ENCODE measurements around the gene PSME2.

The PSME2 gene

DNA sequence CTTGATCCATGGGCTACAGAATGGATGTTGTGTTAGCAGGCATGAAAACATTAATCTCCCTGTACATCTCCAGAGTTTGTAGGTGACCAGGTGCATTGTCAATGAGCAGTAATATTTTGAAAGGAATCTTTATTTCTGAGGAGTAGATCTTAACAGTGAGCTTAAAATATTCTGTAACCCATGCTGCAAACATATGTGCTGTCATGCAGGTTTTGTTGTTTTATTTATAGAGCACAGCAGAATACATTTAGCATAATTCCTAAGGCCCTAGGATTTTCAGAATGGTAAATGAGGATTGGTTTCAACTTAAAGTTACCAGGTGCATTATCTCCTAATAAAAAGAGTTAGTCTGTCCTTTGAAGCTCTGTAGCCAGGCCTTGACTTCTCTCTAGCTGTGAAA is 19.5 kb downstream of the PSME2 start:
- DNase-seq (ENCODE audit: low read depth), result no peak
- no peak overlapping the region for H3K4me3 ChIP-seq (ENCODE audit: low read depth, low read length)
- no peak for TF ChIP-seq POLR2A (IDR thresholded peaks at IDR 0.05; ENCODE audit: extremely low read depth, insufficient read length)
- TF ChIP-seq, protein P1, sequence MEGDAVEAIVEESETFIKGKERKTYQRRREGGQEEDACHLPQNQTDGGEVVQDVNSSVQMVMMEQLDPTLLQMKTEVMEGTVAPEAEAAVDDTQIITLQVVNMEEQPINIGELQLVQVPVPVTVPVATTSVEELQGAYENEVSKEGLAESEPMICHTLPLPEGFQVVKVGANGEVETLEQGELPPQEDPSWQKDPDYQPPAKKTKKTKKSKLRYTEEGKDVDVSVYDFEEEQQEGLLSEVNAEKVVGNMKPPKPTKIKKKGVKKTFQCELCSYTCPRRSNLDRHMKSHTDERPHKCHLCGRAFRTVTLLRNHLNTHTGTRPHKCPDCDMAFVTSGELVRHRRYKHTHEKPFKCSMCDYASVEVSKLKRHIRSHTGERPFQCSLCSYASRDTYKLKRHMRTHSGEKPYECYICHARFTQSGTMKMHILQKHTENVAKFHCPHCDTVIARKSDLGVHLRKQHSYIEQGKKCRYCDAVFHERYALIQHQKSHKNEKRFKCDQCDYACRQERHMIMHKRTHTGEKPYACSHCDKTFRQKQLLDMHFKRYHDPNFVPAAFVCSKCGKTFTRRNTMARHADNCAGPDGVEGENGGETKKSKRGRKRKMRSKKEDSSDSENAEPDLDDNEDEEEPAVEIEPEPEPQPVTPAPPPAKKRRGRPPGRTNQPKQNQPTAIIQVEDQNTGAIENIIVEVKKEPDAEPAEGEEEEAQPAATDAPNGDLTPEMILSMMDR (IDR thresholded peaks at IDR 0.05; ENCODE audit: low read depth, low read length), result no peak
- TF ChIP-seq MYC (IDR thresholded peaks at IDR 0.05; ENCODE audit: low read depth, low read length), result no peak
- TF ChIP-seq, protein P2, sequence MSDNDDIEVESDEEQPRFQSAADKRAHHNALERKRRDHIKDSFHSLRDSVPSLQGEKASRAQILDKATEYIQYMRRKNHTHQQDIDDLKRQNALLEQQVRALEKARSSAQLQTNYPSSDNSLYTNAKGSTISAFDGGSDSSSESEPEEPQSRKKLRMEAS (IDR thresholded peaks at IDR 0.05; ENCODE audit: low read depth, low read length), result no peak

DNA sequence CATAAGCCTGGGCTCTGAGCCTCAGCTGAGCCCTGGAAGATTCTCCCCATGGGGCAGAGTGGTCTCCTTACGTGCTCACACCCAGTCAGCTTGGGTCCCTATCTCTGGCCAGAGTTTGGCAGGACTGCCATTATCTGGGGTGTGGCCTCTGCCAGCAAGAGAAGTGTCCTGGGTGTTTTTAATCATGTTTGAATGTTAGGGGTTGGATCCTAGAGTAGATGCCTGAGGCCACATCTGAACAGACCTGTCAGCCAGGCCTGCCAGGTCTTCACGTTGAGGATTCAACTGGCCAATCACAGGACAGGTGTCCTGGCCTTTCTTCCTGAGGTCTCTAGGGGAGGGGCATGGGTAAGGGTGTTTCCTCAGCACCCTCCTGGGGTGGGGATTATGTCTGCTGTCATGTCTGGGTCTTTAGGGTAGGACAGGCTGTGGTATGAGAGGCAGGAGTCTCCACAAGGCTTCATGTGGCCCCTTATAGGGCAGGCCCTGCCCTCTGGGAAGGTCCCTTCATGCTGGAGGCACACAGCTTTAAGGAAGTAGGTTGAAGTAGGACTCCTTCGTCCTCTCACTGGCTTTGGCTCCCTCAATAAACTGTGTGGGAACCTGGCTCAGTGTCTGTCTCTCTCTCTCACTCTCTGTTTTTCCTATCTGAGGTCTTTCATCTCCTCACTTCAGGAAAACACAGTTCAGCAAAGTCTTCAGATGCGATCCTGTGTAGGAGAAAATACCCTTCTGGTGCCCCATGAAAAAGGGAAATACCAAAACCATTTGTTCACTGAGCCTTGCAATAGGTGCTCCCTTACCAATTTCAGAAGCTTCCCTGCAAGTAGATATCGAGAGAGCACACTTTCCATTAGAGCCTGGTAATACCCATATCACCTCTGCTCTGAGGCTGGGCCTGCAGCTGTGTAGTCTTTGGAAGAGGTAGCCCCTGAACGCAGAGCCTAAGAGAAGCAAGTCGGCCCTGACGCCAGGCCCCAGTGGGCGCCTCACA is 22.7 kb downstream of the PSME2 start:
- no peak overlapping the region for H3K4me3 ChIP-seq (ENCODE audit: low read depth, low read length)
- DNase-seq (ENCODE audit: low read depth), result no peak
- TF ChIP-seq, protein P1 (IDR thresholded peaks at IDR 0.05; ENCODE audit: low read depth, low read length), result no peak
- TF ChIP-seq MYC (IDR thresholded peaks at IDR 0.05; ENCODE audit: low read depth, low read length), result no peak
- TF ChIP-seq, protein P2 (IDR thresholded peaks at IDR 0.05; ENCODE audit: low read depth, low read length), result no peak
- no peak for TF ChIP-seq POLR2A (IDR thresholded peaks at IDR 0.05; ENCODE audit: extremely low read depth, insufficient read length)

DNA sequence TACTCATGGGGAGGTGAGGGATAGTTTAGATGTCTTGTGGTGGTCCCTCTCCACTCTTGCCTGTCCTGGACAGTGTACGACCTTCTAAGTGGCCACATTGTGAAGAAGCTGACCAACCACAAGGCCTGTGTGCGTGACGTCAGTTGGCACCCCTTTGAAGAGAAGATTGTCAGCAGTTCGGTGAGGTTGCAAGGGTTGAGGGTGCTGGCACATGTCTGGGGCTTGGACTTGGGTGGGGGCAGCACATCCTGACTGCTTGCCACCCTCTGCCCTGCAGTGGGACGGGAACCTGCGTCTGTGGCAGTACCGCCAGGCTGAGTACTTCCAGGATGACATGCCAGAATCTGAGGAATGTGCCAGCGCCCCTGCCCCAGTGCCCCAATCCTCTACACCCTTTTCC is 23.5 kb downstream of the PSME2 start:
- DNase-seq (ENCODE audit: low read depth), result no peak
- H3K4me3 ChIP-seq (ENCODE audit: low read depth, low read length), result no peak overlapping the region
- TF ChIP-seq, protein P1 (IDR thresholded peaks at IDR 0.05; ENCODE audit: low read depth, low read length), result no peak
- TF ChIP-seq, protein P2 (IDR thresholded peaks at IDR 0.05; ENCODE audit: low read depth, low read length), result no peak
- no peak for TF ChIP-seq POLR2A (IDR thresholded peaks at IDR 0.05; ENCODE audit: extremely low read depth, insufficient read length)
- no peak for TF ChIP-seq MYC (IDR thresholded peaks at IDR 0.05; ENCODE audit: low read depth, low read length)

DNA sequence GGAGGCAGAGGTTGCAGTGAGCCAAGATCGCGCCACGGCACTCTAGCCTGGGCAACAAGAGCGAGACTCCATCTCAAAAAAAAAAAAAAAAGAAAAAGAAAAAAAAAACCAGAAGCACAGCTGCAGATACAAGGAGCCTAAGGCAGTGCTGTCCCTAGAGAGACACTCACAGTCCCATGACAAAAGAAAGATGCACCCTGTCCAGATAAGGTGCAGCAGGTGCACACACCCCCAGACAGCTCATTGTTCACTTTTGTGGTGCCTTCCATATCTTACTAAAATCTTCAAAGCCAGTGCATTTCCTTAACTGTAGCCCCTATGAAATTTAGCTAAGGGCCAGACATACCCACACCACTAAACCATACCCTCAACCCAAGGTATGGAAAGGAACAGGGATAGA is 24.0 kb downstream of the PSME2 start:
- TF ChIP-seq, protein P2 (IDR thresholded peaks at IDR 0.05; ENCODE audit: low read depth, low read length), result no peak
- TF ChIP-seq MYC (IDR thresholded peaks at IDR 0.05; ENCODE audit: low read depth, low read length) (no peak), POLR2A (IDR thresholded peaks at IDR 0.05; ENCODE audit: extremely low read depth, insufficient read length) (no peak)
- TF ChIP-seq, protein P1 (IDR thresholded peaks at IDR 0.05; ENCODE audit: low read depth, low read length), result no peak
- DNase-seq (ENCODE audit: low read depth), result no peak
- H3K4me3 ChIP-seq (ENCODE audit: low read depth, low read length), result no peak overlapping the region

DNA sequence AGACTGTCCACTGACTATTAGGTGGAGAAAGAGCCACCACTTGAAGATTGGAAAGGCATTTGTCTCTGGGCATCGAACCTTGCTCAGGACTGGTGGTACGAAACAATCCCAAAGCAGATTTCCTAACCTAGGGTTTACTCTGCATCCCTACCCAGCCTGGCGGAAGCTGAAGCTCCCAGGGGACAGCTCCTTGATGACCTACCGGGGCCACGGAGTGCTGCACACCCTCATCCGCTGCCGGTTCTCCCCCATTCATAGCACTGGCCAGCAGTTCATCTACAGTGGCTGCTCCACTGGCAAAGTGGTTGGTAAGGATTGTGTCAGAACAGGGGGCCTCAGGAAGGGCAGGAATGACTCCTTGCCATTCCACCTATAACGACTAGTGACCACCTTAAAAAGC is 25.2 kb downstream of the PSME2 start:
- H3K4me3 ChIP-seq (ENCODE audit: low read depth, low read length), result no peak overlapping the region
- no peak for DNase-seq (ENCODE audit: low read depth)
- TF ChIP-seq MYC (IDR thresholded peaks at IDR 0.05; ENCODE audit: low read depth, low read length), result no peak
- TF ChIP-seq, protein P2 (IDR thresholded peaks at IDR 0.05; ENCODE audit: low read depth, low read length), result no peak

DNA sequence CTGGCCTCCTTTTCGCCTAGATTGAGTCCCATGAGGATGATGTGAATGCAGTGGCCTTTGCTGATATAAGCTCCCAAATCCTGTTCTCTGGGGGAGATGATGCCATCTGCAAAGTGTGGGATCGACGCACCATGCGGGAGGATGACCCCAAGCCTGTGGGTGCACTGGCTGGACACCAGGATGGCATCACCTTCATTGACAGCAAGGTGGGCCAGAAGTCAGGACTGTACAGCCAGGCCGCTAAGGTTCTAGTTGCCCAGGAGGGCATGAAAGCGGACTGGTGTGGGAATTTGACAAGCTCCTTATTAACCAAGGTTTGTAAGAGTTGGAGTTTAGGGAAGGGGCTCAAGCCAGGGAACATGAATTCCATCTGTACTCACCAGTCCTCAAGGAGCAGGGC is 26.7 kb downstream of the PSME2 start:
- TF ChIP-seq, protein P2 (IDR thresholded peaks at IDR 0.05; ENCODE audit: low read depth, low read length), result no peak
- TF ChIP-seq MYC (IDR thresholded peaks at IDR 0.05; ENCODE audit: low read depth, low read length) (no peak), POLR2A (IDR thresholded peaks at IDR 0.05; ENCODE audit: extremely low read depth, insufficient read length) (no peak)
- TF ChIP-seq, protein P1 (IDR thresholded peaks at IDR 0.05; ENCODE audit: low read depth, low read length), result no peak
- no peak for DNase-seq (ENCODE audit: low read depth)

More for the DNA sequence above, 26.7 kb downstream of the PSME2 start:
- H3K4me3 ChIP-seq (ENCODE audit: low read depth, low read length), result no peak overlapping the region

Measured in NB4 (cell line).